ENCODE data around the gene DEPP1.

DEPP1 gene

DNA sequence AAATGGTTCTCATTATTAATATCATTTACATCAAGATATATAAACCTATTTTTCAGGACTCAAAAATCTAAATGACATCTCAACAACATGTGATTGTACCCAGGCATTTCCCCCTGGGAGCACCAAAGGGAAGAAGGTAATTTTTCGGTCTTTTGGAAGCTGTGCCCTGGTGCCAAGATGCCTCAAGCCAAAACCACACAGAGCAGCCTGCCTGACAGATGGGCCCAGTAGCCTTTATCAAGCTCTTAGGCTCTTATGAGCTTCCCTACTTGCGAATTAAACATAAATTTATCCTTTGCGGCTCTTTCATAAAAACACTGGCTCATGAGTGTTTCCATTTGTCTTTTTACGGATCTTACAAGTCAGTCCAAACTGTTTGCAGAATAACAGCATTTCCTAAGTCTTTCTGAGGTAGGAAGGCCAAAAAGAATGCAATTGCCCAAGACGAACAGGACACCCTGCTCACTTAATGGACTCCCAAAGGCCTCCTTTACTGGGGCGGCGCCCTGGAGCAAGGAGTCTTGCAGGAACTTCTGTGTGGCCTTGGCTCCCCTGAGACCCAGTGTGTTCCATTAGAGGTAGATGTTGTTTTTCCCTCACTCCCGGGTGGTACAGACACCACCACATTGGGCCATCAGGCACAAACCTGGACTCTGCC is 23.1 kb downstream of the DEPP1 start:
- in situ Hi-C loops (cut with HindIII; ENCODE audit: low sequenced_read_pairs) = no loop called here

GRCh38 chr10:44954962-44955361 is 23.6 kb downstream of the DEPP1 start:
- in situ Hi-C loops (cut with HindIII; ENCODE audit: low sequenced_read_pairs) = no loop called here

GRCh38 chr10:44954042-44954441 is 24.6 kb downstream of the DEPP1 start:
- in situ Hi-C loops (cut with HindIII; ENCODE audit: low sequenced_read_pairs) = no loop called here

DNA sequence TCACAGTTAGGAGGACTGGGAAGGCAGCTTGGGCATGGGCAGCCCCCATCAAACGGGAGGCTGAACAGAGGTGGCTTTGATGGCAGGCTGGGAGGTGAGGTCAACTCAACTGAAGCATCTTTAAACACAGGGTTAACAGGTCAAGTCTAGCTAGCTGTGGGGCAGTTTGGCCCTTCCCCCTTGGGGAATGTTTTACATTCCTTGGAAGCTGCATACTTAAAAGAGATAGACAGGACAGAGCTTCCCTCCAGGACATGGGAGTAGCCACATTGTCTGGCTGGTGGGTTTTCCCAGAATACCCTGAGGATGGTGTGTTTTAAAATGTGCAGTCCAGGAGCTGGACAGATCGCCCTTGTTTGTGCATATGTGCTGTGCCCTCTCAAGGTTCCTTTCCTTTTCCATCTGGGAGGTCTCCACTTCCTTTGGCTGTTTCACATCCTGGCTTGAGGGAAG is 25.8 kb downstream of the DEPP1 start:
- in situ Hi-C loops (cut with HindIII; ENCODE audit: low sequenced_read_pairs) = no loop called here

DNA sequence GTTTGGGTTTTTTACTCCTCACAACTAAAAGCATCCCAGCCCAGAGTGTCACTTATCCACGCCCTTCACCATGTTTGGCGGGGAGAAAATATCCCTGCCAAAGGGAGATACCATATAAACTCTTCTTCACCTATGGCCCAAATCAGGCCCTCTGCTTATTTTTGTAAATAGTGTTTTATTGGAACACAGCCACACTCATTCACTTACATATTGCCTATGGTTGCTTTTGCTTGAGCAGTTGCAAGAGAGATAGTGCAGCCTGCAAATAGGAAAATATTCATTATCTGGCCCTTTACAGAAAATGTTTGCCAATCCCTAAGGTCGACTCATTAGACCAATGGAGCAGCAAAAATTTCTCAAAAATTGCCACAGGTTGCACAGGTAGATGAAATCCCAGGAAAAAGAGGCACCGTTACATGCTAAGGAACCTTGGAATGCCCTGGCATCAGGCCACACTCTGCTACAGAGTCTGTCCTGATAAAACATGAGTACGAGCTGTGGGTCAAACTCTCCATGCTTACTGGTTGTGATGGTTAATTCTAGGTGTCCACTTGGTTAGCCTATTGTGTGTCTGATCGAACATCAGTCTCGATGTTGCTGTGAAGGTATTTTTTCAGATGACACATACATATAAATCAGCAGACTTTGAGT is 26.9 kb downstream of the DEPP1 start:
- in situ Hi-C loops (cut with HindIII; ENCODE audit: low sequenced_read_pairs) = no loop called here

- in situ Hi-C loops (cut with HindIII; ENCODE audit: low sequenced_read_pairs) = no loop called here
Measured at GRCh38 chr10:44950326-44951225, 28.0 kb downstream of the DEPP1 start.

- in situ Hi-C loops (cut with HindIII; ENCODE audit: low sequenced_read_pairs) = no loop called here
Measured at GRCh38 chr10:44949915-44950314, 28.7 kb downstream of the DEPP1 start.

- in situ Hi-C loops (cut with HindIII; ENCODE audit: low sequenced_read_pairs) = no loop called here
Measured at GRCh38 chr10:44949127-44949802, 29.3 kb downstream of the DEPP1 start.

GRCh38 chr10:44948642-44949041 is 30.0 kb downstream of the DEPP1 start:
- in situ Hi-C loops (cut with HindIII; ENCODE audit: low sequenced_read_pairs) = no loop called here

- in situ Hi-C loops (cut with HindIII; ENCODE audit: low sequenced_read_pairs) = no loop called here
Measured at GRCh38 chr10:44947371-44948152, 31.0 kb downstream of the DEPP1 start.

DNA sequence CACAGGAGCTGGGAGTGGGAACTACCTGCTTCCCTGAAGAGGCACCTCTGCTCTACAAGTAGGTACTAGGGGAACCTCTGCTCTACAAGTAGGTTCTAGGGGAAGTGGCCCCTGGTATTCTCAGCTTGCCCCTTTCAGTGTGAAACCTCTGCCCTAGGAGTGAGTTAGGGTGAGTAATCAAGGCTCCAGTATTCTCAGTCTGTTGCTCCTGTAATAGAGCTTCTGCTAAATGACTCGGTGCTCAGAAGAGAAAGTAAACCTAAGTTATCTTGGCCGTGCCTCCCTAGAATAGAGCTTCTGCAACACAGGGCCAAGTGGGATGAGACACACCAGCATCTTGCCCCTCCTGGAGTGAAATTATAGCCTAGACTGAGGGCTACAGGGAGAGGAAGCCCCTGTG is 32.4 kb downstream of the DEPP1 start:
- in situ Hi-C loops (cut with HindIII; ENCODE audit: low sequenced_read_pairs) = no loop called here

DNA sequence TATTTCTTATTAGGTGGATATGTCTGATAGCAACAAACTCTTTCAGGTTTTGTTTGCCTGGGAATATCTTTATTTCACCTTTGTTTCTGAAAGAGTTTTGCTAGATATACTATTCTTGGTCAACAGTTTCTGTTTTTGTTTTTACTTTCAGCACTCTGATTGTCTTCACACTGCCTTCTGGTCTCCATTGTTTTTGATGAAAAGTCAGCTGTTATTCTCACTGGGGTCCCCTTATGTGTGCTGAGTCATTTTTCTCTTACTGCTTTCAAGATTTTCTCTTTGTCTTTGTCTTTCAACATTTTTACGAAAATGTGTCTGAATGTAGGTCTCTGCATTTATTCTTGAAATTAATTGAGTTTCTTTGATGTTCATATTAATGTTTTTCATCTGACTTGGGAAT is 34.3 kb downstream of the DEPP1 start:
- in situ Hi-C loops (cut with HindIII; ENCODE audit: low sequenced_read_pairs) = no loop called here

DNA sequence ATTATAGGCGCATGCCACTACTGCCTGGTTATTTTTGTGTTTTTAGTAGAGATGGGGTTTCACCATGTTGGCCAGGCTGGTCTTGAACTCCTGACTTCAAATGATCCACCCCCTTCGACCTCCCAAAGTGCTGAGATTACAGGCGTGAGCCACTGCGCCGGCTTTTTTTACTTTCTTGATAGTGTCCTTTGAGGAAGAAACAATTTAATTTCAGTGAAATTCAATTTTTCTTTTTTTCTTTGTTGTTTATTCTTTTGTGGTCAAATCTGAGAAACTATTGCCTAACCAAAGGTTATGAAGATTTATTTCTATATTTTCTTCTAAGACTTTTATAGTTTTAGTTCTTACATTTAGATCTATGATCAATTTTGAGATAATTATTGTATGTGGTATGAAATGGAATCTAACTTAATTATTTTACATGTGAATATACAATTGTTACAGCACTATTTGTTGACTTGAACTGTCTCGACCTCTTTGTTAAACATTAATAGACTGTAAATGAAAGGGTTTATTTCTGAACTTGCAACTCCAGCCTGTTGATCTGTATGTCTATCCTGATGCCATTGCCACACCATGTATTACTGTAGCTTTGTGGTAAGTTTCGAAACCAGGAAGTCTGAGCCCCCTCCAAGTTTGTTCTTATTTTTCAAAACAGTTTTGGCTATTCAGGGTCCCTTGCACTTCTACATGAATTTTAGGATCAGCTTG is 38.8 kb downstream of the DEPP1 start:
- in situ Hi-C loops (cut with HindIII; ENCODE audit: low sequenced_read_pairs) = no loop called here

GRCh38 chr10:44938956-44939355 is 39.7 kb downstream of the DEPP1 start:
- in situ Hi-C loops (cut with HindIII; ENCODE audit: low sequenced_read_pairs) = no loop called here

DNA sequence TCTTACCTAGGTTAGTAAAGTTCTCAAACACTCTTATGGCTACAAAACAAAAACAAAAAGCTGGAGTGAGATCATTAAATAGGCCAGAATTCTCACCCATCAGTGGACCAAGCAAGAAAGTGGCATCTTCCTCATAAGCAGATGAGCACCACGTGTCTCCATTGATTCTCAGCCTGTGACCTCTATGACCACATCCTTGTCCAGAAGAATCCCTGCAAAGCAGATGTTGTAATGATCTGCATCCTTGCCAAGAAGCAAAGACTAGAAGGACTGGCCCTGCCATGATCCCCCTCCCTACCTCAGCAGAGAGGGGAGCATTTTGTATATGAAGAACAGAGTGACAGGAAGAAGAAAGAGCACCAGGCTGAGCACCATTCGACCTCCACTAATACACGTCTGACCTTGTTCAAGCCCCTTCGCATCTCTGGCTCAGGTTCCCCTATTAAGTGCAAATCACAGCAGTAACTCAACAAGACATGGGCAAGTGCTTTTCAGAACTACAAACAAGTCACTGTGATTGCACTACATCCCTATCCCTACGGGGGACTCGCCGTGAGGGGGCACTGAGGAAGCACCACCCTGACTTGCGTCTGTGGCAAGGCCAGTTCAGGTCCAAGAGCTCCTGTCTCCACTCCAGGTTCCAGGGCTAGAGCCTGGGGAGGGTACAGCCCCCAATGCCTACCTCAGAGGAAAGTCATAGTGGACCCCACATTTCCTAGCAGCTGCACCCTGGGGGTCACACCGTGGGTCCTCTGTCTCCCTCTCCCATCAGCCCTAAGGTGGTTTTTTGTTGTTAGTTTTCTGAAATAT is 41.2 kb downstream of the DEPP1 start:
- in situ Hi-C loops (cut with HindIII; ENCODE audit: low sequenced_read_pairs) = no loop called here

- in situ Hi-C loops (cut with HindIII; ENCODE audit: low sequenced_read_pairs) = no loop called here
Measured at GRCh38 chr10:44936314-44936975, 42.2 kb downstream of the DEPP1 start.

DNA sequence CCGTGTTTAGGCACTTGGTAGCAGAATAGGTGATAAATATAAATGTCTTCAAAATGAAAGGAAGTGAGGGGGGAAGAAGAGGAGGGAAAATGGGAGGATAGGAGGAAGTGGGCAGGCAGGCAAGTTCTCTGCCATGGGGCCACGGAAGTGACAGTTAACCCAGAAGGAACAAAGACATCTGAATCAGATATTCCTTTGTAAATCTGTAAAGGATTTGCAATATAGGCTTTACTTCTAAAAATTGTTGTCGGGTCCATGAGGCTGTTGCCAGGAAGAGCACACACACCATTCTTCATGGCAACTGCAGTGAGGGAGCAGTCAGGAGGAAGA is 42.7 kb downstream of the DEPP1 start:
- in situ Hi-C loops (cut with HindIII; ENCODE audit: low sequenced_read_pairs) = no loop called here

DNA sequence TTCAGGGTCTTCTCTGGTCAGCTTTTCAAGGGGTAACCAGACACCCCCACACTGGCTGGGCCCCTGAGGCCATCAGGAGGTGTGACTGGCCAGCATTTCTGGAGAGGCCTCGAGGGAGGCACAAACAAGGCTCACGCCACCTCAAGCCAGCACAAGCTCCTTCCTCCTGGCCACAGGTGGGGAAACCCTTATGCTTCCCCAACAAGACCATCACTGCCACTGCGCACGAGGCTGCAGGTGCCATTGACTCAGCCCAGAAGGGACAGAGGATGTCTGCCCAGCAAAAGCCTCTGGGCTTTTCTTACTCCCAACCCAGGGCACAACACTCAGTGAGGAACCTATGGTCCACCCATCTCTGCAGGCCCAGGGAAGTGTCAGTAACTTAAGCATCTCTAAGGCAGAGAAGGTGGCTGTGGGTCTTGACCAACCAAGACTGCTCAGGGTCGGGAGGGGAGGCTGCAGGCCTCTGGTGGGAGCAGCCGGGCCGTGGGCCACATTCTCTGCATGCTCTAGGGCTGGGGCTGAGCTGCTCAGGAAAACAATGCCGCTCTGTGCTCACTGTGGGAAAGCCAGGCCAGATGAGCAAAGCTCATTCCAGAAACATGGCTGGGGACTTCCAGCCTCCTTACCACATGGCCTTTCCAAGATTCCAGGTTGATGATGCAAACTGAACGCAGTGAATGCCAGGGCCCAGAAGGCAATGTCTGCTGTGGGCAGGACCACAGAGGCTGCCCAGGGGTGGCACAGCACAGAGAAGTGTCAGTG is 43.2 kb downstream of the DEPP1 start:
- in situ Hi-C loops (cut with HindIII; ENCODE audit: low sequenced_read_pairs) = no loop called here

Data from DLD1 (cell line).